ENCODE results near the gene FSIP2. TPM values are rescaled to one million over a fixed set of nuclear protein-coding genes. Genes with fewer than 3 reads are reported as not detected.

FSIP2 gene
- total RNA-seq, 2 donors from 2014 or later, result 1.2 to 2.4 TPM

- Histone ChIP-seq H3K4me3 (no peak overlapping the region), H3K36me3 (no peaks in the 10 kb centered on the region), H3K4me1 (ENCODE audit: control insufficient read depth in 1 of 2, low read depth in 2 of 2) (no peaks in the 10 kb centered on the region), H3K27me3 (replicated peaks; ENCODE audit: insufficient read depth) (no peaks in the 10 kb centered on the region), H3K27ac (no peak overlapping the region), H3K9me3 (no peaks in the 10 kb centered on the region)
- DNase-seq (ENCODE audit: low spot score), result no peak
- ATAC-seq (ENCODE audit: insufficient number of reproducible peaks, low FRiP score, low read depth), result no peak
- no peak for TF ChIP-seq CTCF (IDR thresholded peaks at IDR 0.05)
These were observed 136.7 kb downstream of the FSIP2 start for GRCh38 chr2:185875136-185875931.

GRCh38 chr2:185876234-185876633 is 137.6 kb downstream of the FSIP2 start:
- ATAC-seq (ENCODE audit: insufficient number of reproducible peaks, low FRiP score, low read depth) (no peak), DNase-seq (ENCODE audit: low spot score) (no peak)
- H3K27ac ChIP-seq, result no peak overlapping the region
- H3K4me1 ChIP-seq (ENCODE audit: control insufficient read depth in 1 of 2, low read depth in 2 of 2), result no peaks in the 10 kb centered on the region
- no peaks in the 10 kb centered on the region for H3K36me3 ChIP-seq
- TF ChIP-seq CTCF (IDR thresholded peaks at IDR 0.05), result no peak
- H3K27me3 ChIP-seq (replicated peaks; ENCODE audit: insufficient read depth), result no peaks in the 10 kb centered on the region
- H3K4me3 ChIP-seq, result no peak overlapping the region
- no peaks in the 10 kb centered on the region for H3K9me3 ChIP-seq

GRCh38 chr2:185880396-185880795 is 141.8 kb downstream of the FSIP2 start:
- no peaks in the 10 kb centered on the region for H3K27me3 ChIP-seq (replicated peaks; ENCODE audit: insufficient read depth)
- no peak overlapping the region for H3K4me3 ChIP-seq
- H3K36me3 ChIP-seq, result no peaks in the 10 kb centered on the region
- DNase-seq (ENCODE audit: low spot score) (no peak), ATAC-seq (ENCODE audit: insufficient number of reproducible peaks, low FRiP score, low read depth) (no peak)
- TF ChIP-seq CTCF (IDR thresholded peaks at IDR 0.05), result no peak
- no peaks in the 10 kb centered on the region for H3K4me1 ChIP-seq (ENCODE audit: control insufficient read depth in 1 of 2, low read depth in 2 of 2)
- no peak overlapping the region for H3K27ac ChIP-seq
- no peaks in the 10 kb centered on the region for H3K9me3 ChIP-seq
